GM13977 (cell line): ENCODE results near the gene OR52N5.

Source experiments
- DNase-seq: peaks from one replicate; pipeline ENCODE4 v3.0.0; 2012; ENCODE audit warnings: low spot score
- CTCF ChIP-seq: IDR thresholded peaks from 2 replicates; pipeline ENCODE4 v1.5.1; 2012; ENCODE audit warnings: mild to moderate bottlenecking, control low read depth; ENCODE audit not compliant: insufficient read depth; ENCODE audit errors: extremely low read depth, missing control alignments
- in situ Hi-C: fragments of 300-500 bp; cut with MboI; formaldehyde crosslinking; loops from one replicate; pipeline ENCODE4 v1.12.0; 2022; ENCODE audit warnings: low sequenced_read_pairs, low pct_unique_long_range_greater_than_20kb, mixed read lengths, inconsistent platforms; ENCODE audit not compliant: unreplicated experiment

Gene OR52N5

GRCh38 chr11:5727691-5728090 is 55.5 kb downstream of the OR52N5 start:
- in situ Hi-C loops: no loop called here
- no peak for TF ChIP-seq CTCF
- DNase-seq: no peak

- in situ Hi-C loops: no loop called here
- TF ChIP-seq CTCF: no peak
Measured at GRCh38 chr11:5726351-5726750, 56.8 kb downstream of the OR52N5 start.

More at GRCh38 chr11:5726351-5726750, 56.8 kb downstream of the OR52N5 start:
- no peak for DNase-seq
